Measurements from ENCODE around the gene TERT.

GRCh38 chr5:1244255-1244654 is 50.6 kb downstream of the TERT start:
- no peak for TF ChIP-seq EZH2 (IDR thresholded peaks at IDR 0.05; ENCODE audit: borderline replicate concordance, insufficient read depth, low read length, poor library complexity, severe bottlenecking)
- TF ChIP-seq MXI1 (conservative IDR thresholded peaks at IDR 0.05; ENCODE audit: poor library complexity, severe bottlenecking): no peak

Data from neural cell (in vitro differentiated cells).